GM12878 (cell line): ENCODE measurements around the gene CRIM1. TPM values are rescaled to one million over a fixed set of nuclear protein-coding genes. Genes with fewer than 3 reads are reported as not detected.

ENCODE experiments used
- ATAC-seq: fragments of 200-7000 bp; cut with Tn5 transposase; 3 replicates; pipeline ENCODE4 v1.9.1; 2020; ENCODE audit warnings: mild to moderate bottlenecking, moderate library complexity
- BruUV-seq: library from RNA; stranded (reverse); fragments of 400-500 nt; replicated peaks from 2 replicates; lab custom pipeline; 2021; lab: Mats Ljungman, UMichigan
- CTCF ChIA-PET: fragments of 300-600 bp; sonication (Branson Sonifier 250); formaldehyde crosslinking; extraction: SDS; loops from one replicate; lab custom pipeline; 2021; ENCODE audit warnings: inconsistent platforms; lab: Yijun Ruan, JAX
- POLR2A ChIA-PET: fragments of 350-600 bp; formaldehyde crosslinking; extraction: SDS; loops from one replicate; lab custom pipeline; 2021; ENCODE audit warnings: inconsistent platforms; lab: Charles Lee
- RAD21 ChIA-PET: fragments of 300-600 bp; sonication (Branson Sonifier 250); formaldehyde crosslinking; loops from one replicate; lab custom pipeline; 2023; ENCODE audit warnings: antibody characterized with exemption; ENCODE audit not compliant: unreplicated experiment; lab: Charles Lee
- SMC1A ChIA-PET: fragments of 300-600 bp; sonication (Branson Sonifier 250); formaldehyde crosslinking; loops from one replicate; lab custom pipeline; 2023; ENCODE audit not compliant: unreplicated experiment, uncharacterized antibody; lab: Charles Lee
- DNase-seq: peaks from one replicate; pipeline ENCODE4 v3.0.0-alpha.2; 2011; ENCODE audit warnings: low read depth, low spot score
- FAIRE-seq: peaks from 3 replicates; lab custom pipeline; 2011; peaks lifted over from hg19 to GRCh38; lab: Jason Lieb, UNC
- H2AFZ ChIP-seq: 2 replicates; pipeline ENCODE4 v1.6.0; 2011; ENCODE audit warnings: low read depth, low read length, control low read depth; ENCODE audit not compliant: control insufficient read depth
- H3K27ac ChIP-seq: 2 replicates; pipeline ENCODE4 v1.5.1; 2011; ENCODE audit warnings: control low read depth; ENCODE audit not compliant: control insufficient read depth, insufficient read depth
- H3K27me3 ChIP-seq, 2 experiments: replicated peaks in 1 of 2; 2 replicates each; pipeline versions ENCODE4 v1.6.0 to v1.6.1; 2011; ENCODE audit warnings: low read length in 1 of 2; ENCODE audit not compliant: control insufficient read depth in 2 of 2, insufficient read depth in 2 of 2
- H3K36me3 ChIP-seq, 2 experiments: 2 replicates each; pipeline ENCODE4 v1.5.1; 2011; ENCODE audit warnings: low read length in 1 of 2; ENCODE audit not compliant: control insufficient read depth in 2 of 2, insufficient read depth in 2 of 2
- H3K4me1 ChIP-seq: 2 replicates; pipeline ENCODE4 v1.6.1; 2011; ENCODE audit warnings: mild to moderate bottlenecking, low read length, moderate library complexity, mixed read lengths; ENCODE audit not compliant: control insufficient read depth, insufficient read depth
- H3K4me2 ChIP-seq: 2 replicates; pipeline ENCODE4 v1.6.0; 2011; ENCODE audit warnings: control low read depth; ENCODE audit not compliant: control insufficient read depth, insufficient read depth
- H3K4me3 ChIP-seq: fragments of 200-600 bp; sonication (generic); 2 replicates; pipeline ENCODE4 v1.5.1; 2016
- H3K79me2 ChIP-seq: 2 replicates; pipeline ENCODE4 v1.6.0; 2011; ENCODE audit warnings: low read length; ENCODE audit not compliant: control insufficient read depth, insufficient read depth
- H3K9ac ChIP-seq: 2 replicates; pipeline ENCODE4 v1.8.0; 2011; ENCODE audit warnings: low read length, control low read depth, mixed read lengths; ENCODE audit not compliant: control insufficient read depth, insufficient read depth
- H3K9me3 ChIP-seq: replicated peaks from 3 replicates; pipeline ENCODE4 v1.5.1; 2011; ENCODE audit warnings: mild to moderate bottlenecking, low read length; ENCODE audit not compliant: control insufficient read depth, insufficient read depth
- H4K20me1 ChIP-seq: 2 replicates; pipeline ENCODE4 v1.6.0; 2011; ENCODE audit not compliant: control insufficient read depth, insufficient read depth
- CBX5 ChIP-seq: sonication (generic); IDR thresholded peaks from 2 replicates; pipeline ENCODE4 v1.6.1; 2016; ENCODE audit warnings: low read depth, moderate library complexity, mild to moderate bottlenecking, inconsistent platforms
- EGR1 ChIP-seq, 2 experiments: IDR thresholded peaks; 1 replicate in 1 of 2; 2 replicates in 1 of 2; pipeline ENCODE4 v1.6.1; 2011 to 2012; ENCODE audit warnings: low read depth in 2 of 2, low read length in 2 of 2, borderline replicate concordance in 1 of 2, mild to moderate bottlenecking in 1 of 2, moderate library complexity in 1 of 2
- GABPA ChIP-seq: IDR thresholded peaks from 2 replicates; pipeline ENCODE4 v1.6.1; 2014; ENCODE audit warnings: antibody characterized with exemption, low read depth, mild to moderate bottlenecking, inconsistent platforms
- KLF5 ChIP-seq: fragments of 450-650 bp; IDR thresholded peaks from 2 replicates; pipeline ENCODE4 v1.6.1; 2014; ENCODE audit warnings: mild to moderate bottlenecking; ENCODE audit not compliant: partially characterized antibody
- MTA2 ChIP-seq: fragments of 450-650 bp; IDR thresholded peaks from 2 replicates; pipeline ENCODE4 v1.6.1; 2016; ENCODE audit warnings: low read depth, mild to moderate bottlenecking, moderate library complexity
- NBN ChIP-seq: fragments of 450-650 bp; IDR thresholded peaks from 2 replicates; pipeline ENCODE4 v1.6.1; 2016
- RAD51 ChIP-seq: fragments of 450-650 bp; IDR thresholded peaks from 2 replicates; pipeline ENCODE4 v1.6.1; 2016; ENCODE audit warnings: moderate library complexity, mild to moderate bottlenecking, inconsistent platforms
- RCOR1 ChIP-seq: conservative IDR thresholded peaks from 2 replicates; pipeline ENCODE4 v1.6.1; 2012; ENCODE audit warnings: low read depth, low read length, improper control_type of control experiment
- RELA ChIP-seq: fragments of 450-650 bp; IDR thresholded peaks from 2 replicates; pipeline ENCODE4 v1.8.0; 2014; ENCODE audit warnings: borderline replicate concordance; ENCODE audit not compliant: partially characterized antibody
- SMC3 ChIP-seq: IDR thresholded peaks from 2 replicates; pipeline ENCODE4 v1.6.1; 2011; ENCODE audit warnings: low read length, improper control_type of control experiment, borderline replicate concordance
- TARDBP ChIP-seq: IDR thresholded peaks from 2 replicates; pipeline ENCODE4 v1.6.1; 2016; ENCODE audit warnings: borderline replicate concordance
- ZNF24 ChIP-seq: fragments of 450-650 bp; IDR thresholded peaks from 2 replicates; pipeline ENCODE4 v1.6.1; 2017; ENCODE audit warnings: antibody characterized with exemption, mild to moderate bottlenecking
- ZNF274 ChIP-seq: IDR thresholded peaks from one replicate; pipeline ENCODE4 v1.8.0; 2011; ENCODE audit not compliant: insufficient read length, insufficient read depth
- WGBS: methylation state at CpG from one replicate; pipeline ENCODE4 v1.1.6; 2016; ENCODE audit warnings: low lambda C conversion rate; ENCODE audit not compliant: insufficient replicate concordance, insufficient coverage; ENCODE audit errors: missing lambda C conversion rate; 5-methylcytosine and 5-hydroxymethylcytosine counted together
- in situ Hi-C: fragments of 300-500 bp; cut with MboI; formaldehyde crosslinking; loops from 9 replicates; pipeline ENCODE4 v1.14.3; 2018; ENCODE audit warnings: mixed read lengths
- intact Hi-C: fragments of 100-400 bp; cut with micrococcal nuclease; formaldehyde crosslinking; loops from one replicate; pipeline ENCODE4 v1.14.2; 2022; ENCODE audit not compliant: unreplicated experiment
- polyA plus RNA-seq, 11 experiments: library from polyadenylated mRNA; depleted of rRNA in 4 of 11; unstranded in 6 of 11; stranded (reverse) in 5 of 11; fragments of >200 nt; fragmentation: Nextera tagmentation in 4 of 11; fragmentation: Illumina TruSeq in 1 of 11; extraction: Ambion mirVana in 4 of 11; extraction: Trizol in 1 of 11; gene quantifications; 1 replicate in 1 of 11; 2 replicates in 10 of 11; pipeline versions ENCODE4 v1.2.1 to v1.2.3, GENCODE V29; 2011 to 2016; ENCODE audit warnings: inconsistent platforms in 2 of 11, missing spikeins in 2 of 11, low read depth in 1 of 11
- total RNA-seq, 4 experiments: library from RNA; depleted of rRNA in 3 of 4; stranded (reverse); fragments of >200 nt in 3 of 4; fragmentation: Illumina TruSeq in 1 of 4; extraction: Trizol in 1 of 4; gene quantifications; 2 replicates each; pipeline versions ENCODE4 v1.2.1 to v1.2.3, GENCODE V29; 2013 to 2021
- TF ChIP-seq, protein P1 (sequence below): IDR thresholded peaks from 2 replicates; pipeline ENCODE4 v1.6.1; 2012; ENCODE audit warnings: low read depth, low read length, improper control_type of control experiment

The CRIM1 gene
- total and polyA plus RNA-seq, 10 of the 15 experiments (the other 5 are each of a cell fraction or from before 2014, with no cell fraction given), result 0.42 to 7.4 (median 3.1) TPM

DNA sequence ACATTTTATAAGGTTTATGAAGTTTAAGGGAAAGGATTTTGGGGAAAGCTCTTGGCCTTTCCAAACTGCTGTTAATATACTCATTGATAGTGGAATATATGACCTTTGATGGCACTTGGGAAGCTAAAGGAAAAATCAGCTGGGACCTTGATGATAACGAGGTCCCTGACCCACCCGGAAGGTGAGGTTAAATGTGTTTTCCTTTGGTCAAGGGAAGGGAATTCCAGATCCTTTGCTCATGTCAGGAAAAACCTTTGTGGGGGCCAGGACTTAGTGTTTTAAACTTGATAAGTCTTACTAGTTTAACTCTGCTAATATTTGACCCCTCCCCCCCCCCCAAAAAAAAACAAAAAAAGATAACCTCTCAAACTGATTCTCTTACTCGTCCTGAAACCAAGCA, 50.7 kb downstream of the CRIM1 start:
- Histone ChIP-seq H4K20me1 (no peaks in the 10 kb centered on the region), H3K79me2 (no peaks in the 10 kb centered on the region), H3K9me3 (no peaks in the 10 kb centered on the region; the same call in 2 of the 3 replicates), H3K27ac (no peak overlapping the region), H3K27me3 (no peaks in the 10 kb centered on the region), H3K4me2 (no peak overlapping the region), H3K36me3 (no peaks in the 10 kb centered on the region), H2AFZ (no peak overlapping the region), H3K9ac (no peak overlapping the region), H3K4me1 (peaks cover 9% of the 10 kb centered on the region), H3K4me3 (no peak overlapping the region)
- TF ChIP-seq SMC3, result no peak
- TF ChIP-seq ZNF274, result no peak
- no peak for TF ChIP-seq CBX5
- no peak for TF ChIP-seq NBN
- TF ChIP-seq KLF5, result no peak
- TF ChIP-seq GABPA, result no peak
- no peak for TF ChIP-seq EGR1 (IDR thresholded peaks at IDR 0.05; ENCODE audit: borderline replicate concordance in 1 of 2, low read depth in 2 of 2, low read length in 2 of 2)
- TF ChIP-seq RELA, result no peak
- TF ChIP-seq ZNF24, result no peak
- TF ChIP-seq, protein P1, sequence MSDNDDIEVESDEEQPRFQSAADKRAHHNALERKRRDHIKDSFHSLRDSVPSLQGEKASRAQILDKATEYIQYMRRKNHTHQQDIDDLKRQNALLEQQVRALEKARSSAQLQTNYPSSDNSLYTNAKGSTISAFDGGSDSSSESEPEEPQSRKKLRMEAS, result no peak
- no peak for TF ChIP-seq MTA2
- no peak for TF ChIP-seq TARDBP
- TF ChIP-seq RCOR1, result no peak
- TF ChIP-seq RAD51, result no peak
- CTCF ChIA-PET, result interaction anchor here (0.9 to 1.4 kb wide), 2 partner anchors 12 to 258 kb away, joined by 3 read pairs; no protein-coding TSS in a partner anchor
- BruUV-seq, result no TSS peak
- intact Hi-C loops, result no loop called here
- WGBS, result 47% methylated on average over 3 of the region's 3 CpGs
- POLR2A ChIA-PET, result no interaction called here
- FAIRE-seq (no peak), ATAC-seq (no peak), DNase-seq (no peak)
- SMC1A ChIA-PET, result interaction anchor here (0.9 to 1.5 kb wide), 2 partner anchors 9 to 12 kb away, joined by 3 to 4 read pairs; no protein-coding TSS in a partner anchor
- in situ Hi-C loops, result no loop called here
- RAD21 ChIA-PET, result interaction anchor here (0.9 kb wide), 1 partner anchor 11 kb away, joined by 3 read pairs; no protein-coding TSS in a partner anchor
